Left renal pelvis (tissue), 4 donors: ENCODE results near the gene CDYL. TPM values are rescaled to one million over a fixed set of nuclear protein-coding genes. Genes with fewer than 3 reads are reported as not detected.

ENCODE experiments used
- DNase-seq, 4 donors: peaks; one replicate each; pipeline ENCODE4 v3.0.0-alpha.2; 2013; ENCODE audit warnings: low read depth in 4 of 4, low spot score in 3 of 4
- polyA plus RNA-seq, 4 donors: library from polyadenylated mRNA; unstranded; fragments of 120-200 nt; gene quantifications; one replicate each; pipeline ENCODE4 v1.2.1, GENCODE V29; 2013; ENCODE audit not compliant: insufficient read length in 4 of 4

CDYL gene
- polyA plus RNA-seq, 4 donors, result 18.1 to 28.5 (median 25.8) TPM

DNA sequence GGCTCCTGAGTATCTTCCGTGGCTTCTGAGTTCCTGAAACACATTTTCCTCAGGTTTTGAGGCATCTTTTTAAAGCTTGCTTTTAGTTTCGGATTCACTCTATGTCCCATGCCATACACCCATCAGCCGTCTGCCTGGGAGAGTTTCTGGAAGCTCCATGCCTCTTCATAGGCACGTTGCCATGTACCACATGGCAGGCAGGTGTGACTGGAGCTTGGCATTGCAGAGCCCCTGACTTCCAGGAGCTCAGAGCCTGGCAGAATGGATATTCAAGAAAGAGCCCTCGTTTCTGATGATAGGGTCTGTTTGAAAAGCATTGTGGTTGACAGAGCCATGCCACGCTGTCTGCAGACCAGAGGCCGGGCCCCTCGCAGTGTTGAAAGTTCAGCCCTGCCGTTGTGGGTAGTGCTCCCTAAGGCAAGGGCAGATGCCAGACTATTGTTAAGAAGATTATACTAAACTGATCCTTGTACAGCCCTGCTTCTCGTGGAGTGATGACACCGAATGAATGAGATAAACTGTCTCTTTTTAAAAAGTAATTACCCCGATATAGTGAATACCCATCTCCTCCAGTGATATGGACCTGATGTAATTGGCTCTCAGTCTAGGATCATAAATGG lies 127.7 kb downstream of the CDYL start:
- DNase-seq, result no peak

DNA sequence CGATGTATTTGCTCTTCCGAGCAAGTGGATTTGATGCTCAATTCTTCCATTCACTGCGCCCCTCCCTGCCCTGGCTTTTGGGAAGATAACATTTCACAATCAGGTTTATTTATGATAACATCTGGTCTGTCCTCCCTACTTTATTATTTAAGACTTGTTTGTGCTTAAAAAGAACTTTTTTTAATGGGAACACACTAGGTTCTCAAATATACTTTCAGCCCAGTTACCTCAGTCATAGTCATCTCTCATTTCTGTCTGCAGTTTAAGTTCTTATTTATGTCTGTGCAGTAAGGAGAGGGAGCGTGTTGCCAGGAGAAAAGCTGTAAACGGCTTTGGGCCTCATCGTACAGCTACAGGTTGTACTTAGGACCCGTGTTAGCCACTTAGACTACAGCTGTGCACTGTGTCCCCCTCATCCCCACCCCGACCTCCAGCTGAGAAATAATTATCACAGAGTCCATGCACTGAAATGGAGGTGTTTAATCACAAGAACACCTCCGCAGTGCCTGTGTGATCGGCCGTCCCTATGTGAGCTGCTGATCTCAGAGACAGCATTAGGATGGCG lies 128.3 kb downstream of the CDYL start:
- no peak for DNase-seq

DNA sequence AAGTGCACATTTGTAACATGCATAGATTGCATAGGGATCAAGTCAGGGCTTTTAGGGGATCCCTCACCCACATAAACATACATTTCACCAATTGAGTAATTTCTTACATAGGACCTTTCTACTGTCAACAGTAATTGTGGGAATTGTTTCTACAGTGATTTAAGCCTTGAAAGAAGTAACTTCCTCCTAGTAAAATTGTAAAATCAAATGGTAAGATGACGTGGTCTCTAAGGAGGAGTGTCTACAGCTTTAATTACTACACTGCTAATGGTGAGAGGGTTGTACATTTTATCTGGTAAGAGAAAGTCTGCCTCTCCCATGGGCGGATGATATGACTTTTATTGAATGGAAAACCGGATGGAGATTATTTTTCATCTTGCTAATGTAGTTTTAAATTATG lies 129.6 kb downstream of the CDYL start:
- DNase-seq, result no peak

DNA sequence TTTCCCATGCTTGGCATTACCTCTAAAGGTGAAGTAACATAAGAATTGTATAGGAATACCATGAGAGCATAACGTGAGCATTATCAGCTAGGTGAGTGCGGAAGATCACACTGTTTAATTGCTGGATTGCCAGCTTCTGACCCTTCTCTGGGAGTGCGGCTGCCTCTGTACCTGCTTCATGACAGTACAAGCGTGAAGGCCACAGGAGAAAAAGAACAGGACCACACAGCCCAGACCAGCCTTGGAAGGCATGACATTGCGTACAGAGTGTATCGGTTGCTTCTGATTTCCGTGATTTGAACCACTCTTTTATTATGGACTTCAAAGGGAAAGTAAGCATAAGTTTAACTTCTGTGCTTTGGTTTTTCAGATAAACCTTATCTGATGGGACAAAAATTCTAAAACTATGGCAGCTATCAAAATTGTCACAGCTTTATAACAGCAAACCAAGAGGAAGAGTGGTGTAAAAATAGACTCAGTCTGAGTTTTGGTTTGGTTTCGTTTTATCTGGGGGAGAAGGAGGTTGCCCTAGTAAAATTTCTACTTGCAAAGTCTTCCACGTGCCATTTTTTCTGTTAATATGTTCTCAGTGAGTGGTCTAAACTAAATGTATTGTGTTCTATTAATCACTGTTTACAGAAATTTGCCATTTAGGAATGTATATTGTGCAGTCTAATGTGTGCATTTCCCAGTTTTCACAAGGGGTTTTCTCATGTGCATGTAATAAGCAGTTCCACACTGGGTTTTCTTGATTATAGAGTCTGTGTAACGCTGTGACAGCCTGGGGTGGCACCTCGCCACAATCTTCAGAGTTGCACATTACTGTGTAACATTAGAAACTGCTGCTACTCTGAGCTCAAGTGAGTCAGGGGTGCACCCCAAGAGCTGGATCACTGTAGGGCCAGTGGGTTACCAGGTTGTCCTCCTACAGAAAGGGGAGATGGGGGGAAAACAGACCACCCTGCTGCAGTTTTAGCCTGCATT lies 130.4 kb downstream of the CDYL start:
- no peak for DNase-seq

DNA sequence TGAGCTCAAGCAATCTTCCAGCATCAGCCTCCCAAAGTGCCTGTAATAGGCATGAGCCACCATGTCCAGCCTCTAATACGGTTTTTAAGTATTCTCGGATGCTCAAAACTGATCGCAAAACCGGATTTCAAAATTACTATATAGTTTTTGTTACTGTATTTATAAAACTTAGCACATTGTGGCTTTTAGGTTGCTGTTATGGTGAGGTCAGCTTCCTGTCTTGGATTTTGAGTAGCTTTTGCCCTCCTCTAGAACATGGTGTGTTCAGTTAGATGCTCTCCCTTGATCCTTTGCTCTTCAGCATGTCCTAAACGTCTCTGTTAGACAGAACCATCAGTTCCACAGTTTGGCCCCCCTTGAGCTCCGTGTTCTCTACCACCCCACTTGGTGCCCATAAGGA lies 131.4 kb downstream of the CDYL start:
- DNase-seq, result no peak

DNA sequence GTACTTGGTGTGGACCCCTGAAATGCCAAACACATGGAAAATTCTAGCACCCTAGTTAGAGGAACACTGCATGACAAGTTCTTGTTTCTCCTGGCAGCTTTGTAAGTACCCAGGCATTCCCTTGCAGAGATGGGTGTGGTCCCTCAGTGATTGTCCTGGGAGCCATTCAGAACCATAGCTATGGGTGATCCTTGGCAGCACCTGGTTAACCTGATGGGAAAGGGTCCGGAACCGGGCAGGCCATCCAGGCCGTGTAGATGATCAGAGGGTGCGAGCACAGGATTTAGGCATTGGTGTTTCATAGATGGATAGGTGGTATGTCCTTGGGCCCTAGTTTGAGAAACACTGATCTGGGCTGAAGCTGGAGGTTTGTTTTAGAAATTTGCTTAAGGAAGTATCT lies 131.9 kb downstream of the CDYL start:
- no peak for DNase-seq

DNA sequence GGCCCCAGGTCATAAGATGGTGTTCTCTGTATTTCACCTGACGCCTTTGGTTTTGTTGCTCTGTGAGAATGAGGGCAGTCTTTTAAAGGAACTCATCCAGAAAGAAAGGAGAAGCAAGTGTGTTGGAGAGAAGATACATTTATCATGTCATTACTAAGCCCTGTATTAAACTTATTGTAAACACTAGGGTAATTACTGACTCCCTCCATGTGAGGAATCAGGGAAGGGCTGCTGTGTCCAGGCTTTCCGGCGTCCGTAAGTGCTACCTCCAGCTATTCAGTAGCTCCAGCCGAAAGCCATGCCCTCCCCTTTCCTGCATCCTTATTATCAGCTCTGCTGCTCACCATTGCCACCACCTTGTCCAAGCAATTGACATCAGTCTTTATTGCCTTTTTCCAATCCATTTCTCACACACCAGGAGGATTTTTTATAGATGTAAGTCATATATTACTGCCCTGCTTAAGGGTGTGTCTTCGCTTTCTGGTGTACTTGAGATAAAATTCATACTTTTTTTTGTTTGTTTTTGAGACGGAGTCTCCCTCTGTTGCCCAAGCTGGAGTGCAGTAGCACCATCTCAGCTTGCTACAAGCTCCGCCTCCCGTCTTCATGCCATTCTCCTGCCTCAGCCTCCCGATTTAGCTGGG lies 133.0 kb downstream of the CDYL start:
- no peak for DNase-seq

DNA sequence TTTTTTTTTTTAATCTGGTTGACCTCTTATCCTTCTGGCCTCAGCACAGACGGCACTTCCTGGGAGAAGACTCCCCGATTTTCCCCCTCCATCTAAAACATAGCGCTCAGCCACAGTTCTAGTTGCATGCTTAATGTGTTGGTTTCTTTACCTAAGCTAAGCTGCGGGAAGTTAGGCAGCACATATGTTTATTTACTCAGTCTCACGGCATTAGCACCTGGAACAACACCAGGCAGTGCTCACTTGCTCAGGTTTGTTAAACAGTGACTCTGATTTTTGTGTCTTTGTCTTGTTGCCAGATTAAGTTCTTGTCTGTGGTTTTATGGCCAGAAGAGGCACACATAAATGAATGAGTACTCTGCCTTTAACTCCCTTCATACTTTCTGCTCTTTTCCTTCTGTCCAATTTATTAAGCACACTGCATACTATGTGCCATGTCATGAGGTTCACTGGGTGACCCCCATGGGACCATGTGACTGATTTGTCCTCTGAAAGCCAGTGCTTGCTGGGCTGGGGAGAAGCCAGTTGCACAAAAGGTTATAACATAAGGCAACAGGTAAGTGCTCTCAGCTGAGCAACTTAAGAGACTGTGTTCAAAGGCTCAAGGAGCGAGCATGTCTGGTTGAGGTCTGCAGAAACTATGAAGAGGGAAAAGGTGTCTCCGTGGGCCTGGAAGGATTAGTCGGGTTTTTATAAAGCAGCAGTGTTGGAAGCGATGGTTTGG lies 134.0 kb downstream of the CDYL start:
- no peak for DNase-seq

DNA sequence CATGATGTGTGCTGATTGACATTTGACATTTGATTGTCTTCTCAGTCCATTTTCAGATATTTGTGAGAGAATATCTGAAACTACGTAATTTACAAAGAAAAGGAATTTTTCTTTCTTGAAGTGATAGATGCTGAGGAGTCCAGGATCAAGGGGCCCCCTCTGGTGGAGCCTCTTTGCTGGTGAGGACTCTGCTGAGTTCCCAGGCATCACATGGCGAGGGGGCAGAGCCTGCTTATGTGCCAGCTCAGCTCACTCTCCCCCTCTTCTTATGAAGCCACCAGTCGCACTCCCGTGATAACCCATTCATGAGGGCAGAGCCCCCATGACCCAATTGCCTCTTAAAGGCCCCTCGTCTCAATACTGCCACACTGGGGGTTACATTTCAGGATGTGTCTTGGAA lies 136.4 kb downstream of the CDYL start:
- no peak for DNase-seq

DNA sequence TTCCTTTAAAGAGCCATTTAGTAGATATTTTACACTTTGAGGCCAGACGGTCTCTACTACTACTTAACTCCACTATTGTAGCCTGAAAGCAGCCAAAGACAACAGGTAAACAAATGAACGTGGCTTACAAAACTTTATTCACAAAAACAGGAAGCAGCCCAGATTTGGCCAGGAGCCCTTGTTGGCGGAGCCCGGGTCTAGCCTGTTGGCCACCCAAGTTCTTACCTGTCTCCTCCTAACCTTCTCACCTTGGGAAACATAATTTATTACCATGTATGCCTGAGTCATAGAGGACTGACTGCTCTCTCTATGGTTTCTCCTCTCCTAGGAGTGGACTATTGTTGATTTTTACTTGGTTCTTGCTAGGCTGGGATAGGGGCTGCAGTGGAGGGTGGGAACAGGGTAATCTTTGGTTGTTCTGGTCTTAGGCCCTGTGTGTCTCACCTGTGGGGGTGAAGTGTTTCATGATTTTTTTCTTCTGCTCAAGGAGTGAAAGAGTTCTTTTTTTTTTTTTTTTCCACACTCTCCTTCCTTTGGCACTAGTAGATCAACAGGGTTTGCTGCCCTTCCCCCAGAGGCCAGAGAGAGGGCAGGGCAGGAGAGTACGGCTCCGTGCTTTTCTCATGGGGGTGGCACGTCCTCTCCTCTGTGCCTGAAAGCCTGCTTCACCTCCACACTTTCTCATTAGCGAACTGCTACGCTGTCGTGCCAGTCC lies 137.7 kb downstream of the CDYL start:
- DNase-seq, result no peak

DNA sequence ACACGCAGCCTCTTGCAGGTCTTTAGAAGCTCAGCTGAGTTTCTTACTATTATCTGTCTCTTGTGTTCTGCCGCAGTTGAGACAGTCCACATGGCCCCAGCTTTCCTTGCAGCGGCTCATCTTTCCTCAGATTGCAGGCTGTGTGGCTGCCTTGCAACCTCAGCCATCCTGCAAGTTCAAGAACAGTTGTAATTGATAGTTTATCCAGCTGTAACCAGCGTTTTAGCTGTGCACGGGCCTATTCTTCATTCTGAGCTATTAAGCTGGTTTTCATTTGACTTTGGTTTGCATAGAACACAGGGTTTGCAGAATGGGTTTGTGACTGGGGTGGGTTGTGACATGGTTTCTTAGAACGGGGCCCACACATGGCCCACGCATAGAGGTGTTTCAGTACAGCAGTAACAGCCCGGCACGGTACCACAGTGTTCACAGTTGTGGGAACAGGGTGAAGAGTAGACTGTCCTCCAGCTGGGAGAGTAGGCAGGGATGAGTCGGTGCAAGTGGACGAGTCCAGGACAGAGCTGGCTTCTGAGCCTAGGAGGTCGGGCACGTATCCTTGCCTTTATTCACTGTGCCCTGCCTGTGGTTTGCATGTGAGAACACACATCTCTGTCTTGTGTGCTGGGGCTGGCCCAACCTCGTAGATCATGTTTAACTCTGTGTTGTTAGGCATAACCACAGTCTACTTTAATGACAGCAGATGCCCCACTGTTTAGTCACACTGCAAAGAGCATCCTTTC lies 138.4 kb downstream of the CDYL start:
- DNase-seq, result peak in 2 of 4 donors; percentile 35 to 71

DNA sequence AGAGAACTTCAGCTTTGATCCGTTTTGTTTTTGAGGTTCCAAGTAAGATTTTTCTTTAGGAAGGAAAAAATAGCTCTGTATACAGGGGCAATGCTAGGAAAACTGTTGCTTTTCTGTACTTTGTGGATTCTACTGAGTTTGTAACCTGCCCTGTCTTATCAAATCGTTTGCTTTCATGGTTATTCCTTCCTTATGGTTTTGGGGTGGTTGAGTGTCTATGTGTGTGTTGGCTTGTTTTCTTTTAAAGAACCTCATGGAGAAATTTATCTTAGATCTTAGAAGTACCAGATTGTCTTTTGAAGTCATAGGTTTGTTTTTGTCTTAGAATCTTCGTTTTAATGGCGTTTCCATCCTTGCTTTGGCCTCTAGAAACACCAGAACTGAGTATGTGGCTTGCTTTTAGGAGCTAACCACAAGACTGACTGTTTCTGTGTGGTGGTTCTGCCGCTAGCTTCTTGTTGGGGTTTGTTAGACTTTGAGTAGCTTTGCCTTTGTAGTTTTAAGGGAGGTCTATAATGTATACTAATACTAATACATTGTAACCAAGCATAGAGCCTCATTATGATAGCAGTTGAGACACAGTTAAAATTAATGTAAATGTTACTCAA lies 140.9 kb downstream of the CDYL start:
- no peak for DNase-seq

DNA sequence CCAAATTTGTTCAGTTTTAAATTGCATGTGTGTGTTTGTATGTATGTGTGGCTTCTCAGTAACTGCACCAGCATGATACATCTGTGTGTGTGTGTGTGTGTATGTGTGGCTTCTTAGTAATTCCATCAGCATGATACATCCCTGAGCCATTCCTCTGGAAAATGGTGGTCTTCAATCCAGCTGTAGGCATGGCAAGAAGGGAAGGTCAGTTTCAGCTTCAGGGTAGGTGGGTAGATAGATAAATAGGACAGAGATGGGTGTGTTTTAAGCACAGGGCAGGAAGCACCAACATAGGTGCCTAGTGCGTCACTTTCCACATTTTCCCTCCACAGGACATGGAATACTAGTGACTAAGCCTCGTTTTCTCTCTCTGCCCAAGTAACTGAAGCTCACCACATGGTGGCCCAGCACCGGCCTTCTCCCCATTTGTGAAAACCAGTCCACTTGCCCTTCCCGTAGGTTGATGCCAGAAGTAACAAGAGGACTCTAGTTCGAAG lies 144.8 kb downstream of the CDYL start:
- no peak for DNase-seq

DNA sequence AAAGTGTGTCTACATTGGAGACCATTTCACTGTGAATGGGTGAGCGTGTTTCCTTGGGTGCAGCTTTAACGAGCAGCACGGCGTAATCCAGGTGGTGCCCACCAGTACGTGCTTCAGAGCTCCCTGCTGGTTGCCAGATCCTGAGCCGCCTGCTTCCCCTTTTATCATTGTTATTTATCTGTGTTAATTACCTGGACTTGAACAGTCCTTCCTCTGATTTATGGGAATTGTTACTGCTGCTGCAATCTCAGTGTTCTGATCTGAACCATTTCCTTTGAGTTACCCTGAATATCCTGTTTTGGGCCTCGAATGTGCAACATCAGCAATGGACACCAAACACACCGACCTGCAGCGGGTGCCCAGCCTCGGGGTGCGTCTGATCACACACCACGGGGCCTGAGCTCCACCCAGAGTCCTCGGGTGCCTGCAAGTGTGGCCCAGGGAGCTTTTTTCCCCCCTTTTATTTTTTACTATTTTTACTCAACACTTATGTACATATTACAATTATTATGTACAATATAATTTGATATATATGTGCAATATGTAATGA lies 146.4 kb downstream of the CDYL start:
- DNase-seq, result no peak

DNA sequence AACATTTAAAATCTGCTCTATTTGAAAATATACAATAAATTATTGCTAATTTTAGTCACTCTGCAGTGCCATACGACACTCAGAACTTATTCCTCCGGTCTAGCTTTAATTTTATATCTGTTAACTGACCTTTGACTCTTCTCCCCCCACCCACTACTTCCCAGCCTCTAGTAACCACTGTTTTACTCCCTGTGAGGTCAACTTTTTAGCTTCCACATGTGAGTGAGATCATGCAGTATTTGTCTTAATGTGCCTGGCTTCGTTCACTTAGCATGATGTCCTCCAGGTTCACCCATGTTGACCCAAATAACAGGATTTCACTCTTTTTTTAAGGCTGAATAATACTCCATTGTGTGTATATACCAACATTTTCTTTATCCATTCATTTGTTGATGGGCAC lies 146.9 kb downstream of the CDYL start:
- DNase-seq, result no peak

DNA sequence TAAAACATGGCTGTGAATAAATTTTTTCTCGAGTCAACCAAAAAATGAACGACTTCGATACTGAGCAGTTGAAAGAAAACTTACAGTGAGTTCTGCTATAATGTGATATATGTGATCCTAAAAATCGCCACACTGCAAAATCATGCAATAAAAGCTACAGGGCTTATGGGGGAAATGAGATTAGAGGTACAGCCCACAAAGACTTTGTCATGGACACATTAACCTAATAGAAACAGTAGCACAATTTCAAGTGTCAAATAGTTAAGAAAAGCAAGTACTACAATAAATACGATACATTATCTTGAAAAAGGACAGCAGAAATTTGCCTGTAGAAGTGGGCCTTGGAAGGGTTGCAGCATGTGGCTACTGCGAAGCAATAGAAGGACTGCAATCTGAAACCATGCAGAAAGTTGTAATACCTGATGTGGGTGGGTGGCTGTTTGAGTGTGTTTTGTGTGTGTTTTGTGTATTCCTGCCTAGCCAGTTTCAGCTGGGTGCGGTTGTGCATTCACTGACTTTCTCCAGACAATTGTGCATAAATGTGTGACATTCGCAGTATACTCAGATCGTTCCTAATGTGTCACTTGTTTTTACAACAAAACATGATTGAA lies 148.6 kb downstream of the CDYL start:
- DNase-seq, result no peak

DNA sequence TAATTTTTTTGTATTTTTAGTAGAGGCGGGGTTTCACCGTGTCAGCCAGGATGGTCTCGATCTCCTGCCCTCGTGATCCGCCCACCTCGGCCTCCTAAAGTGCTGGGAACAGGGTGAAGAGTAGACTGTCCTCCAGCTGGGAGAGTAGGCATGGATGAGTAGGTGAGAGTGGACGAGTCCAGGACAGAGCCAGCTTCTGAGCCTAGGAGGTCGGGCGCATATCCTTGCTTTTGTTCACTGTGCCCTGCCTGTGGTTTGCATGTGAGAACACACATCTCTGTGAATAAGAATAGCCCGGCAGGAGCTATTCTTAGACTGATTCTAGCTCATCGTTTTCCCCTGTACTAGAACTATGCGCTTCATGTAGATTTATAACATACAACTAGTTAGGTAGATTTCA lies 149.4 kb downstream of the CDYL start:
- no peak for DNase-seq

DNA sequence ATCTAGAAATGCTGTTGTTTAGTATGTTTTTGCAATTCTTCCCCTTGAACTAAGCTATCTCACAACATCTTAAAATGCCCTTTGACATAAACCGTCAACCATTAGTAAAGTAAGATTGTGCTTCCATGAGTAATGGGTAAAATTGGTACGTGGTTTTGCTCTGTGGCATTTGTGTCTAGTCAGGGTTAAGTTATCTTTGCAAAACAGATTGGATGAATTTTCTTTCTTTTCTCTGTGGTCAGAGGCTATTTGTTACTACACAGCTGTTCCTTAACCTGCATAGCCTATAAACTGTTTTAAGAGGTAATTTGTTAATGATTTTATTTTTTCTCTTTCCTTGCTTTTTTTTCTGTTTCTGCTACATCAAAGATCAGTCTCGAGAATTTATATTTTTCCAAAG lies 152.2 kb downstream of the CDYL start:
- DNase-seq, result no peak
